GM23338 (cell line): ENCODE measurements around the gene TRAF3IP3. TPM values are rescaled to one million over a fixed set of nuclear protein-coding genes. Genes with fewer than 3 reads are reported as not detected.

Experiments used
- ATAC-seq: fragments of 200-7000 bp; cut with Tn5 transposase; 3 replicates; pipeline ENCODE4 v1.9.1; 2020
- DNase-seq: peaks from one replicate; pipeline ENCODE4 v3.0.0-alpha.2; 2015; ENCODE audit warnings: low spot score
- H2AFZ ChIP-seq: fragments of 200-600 bp; sonication (generic); 2 replicates; pipeline ENCODE4 v1.8.0; 2016; ENCODE audit warnings: antibody characterized with exemption, mild to moderate bottlenecking, moderate library complexity
- H3F3A ChIP-seq: fragments of 200-600 bp; sonication (generic); replicated peaks from 2 replicates; pipeline ENCODE4 v1.8.0; 2017; ENCODE audit warnings: antibody characterized with exemption, mixed run types, low read depth
- H3K27ac ChIP-seq: fragments of 200-600 bp; sonication (generic); 2 replicates; pipeline ENCODE4 v1.6.1; 2016; ENCODE audit warnings: low read depth
- H3K27me3 ChIP-seq: fragments of 200-600 bp; sonication (generic); 2 replicates; pipeline ENCODE4 v1.8.0; 2016; ENCODE audit warnings: mild to moderate bottlenecking, mixed run types, moderate library complexity; ENCODE audit not compliant: insufficient read depth
- H3K36me3 ChIP-seq: fragments of 200-600 bp; sonication (generic); 2 replicates; pipeline ENCODE4 v1.8.0; 2016; ENCODE audit warnings: mild to moderate bottlenecking; ENCODE audit not compliant: insufficient read depth
- H3K4me1 ChIP-seq: fragments of 200-600 bp; sonication (generic); 2 replicates; pipeline ENCODE4 v1.8.0; 2016; ENCODE audit warnings: mild to moderate bottlenecking, moderate library complexity; ENCODE audit not compliant: insufficient read depth
- H3K4me2 ChIP-seq: fragments of 200-600 bp; sonication (generic); 2 replicates; pipeline ENCODE4 v1.7.1; 2017; ENCODE audit warnings: mixed run types
- H3K4me3 ChIP-seq: fragments of 200-600 bp; sonication (generic); 2 replicates; pipeline ENCODE4 v1.6.1; 2016; ENCODE audit warnings: mixed run types
- H3K79me2 ChIP-seq: fragments of 200-600 bp; sonication (generic); replicated peaks from 2 replicates; pipeline ENCODE4 v1.8.0; 2017; ENCODE audit warnings: mild to moderate bottlenecking; ENCODE audit not compliant: insufficient read depth
- H3K9me2 ChIP-seq: fragments of 200-600 bp; sonication (generic); 2 replicates; pipeline ENCODE4 v1.8.0; 2017; ENCODE audit not compliant: insufficient read depth
- H4K20me1 ChIP-seq: fragments of 200-600 bp; sonication (generic); replicated peaks from 2 replicates; pipeline ENCODE4 v1.8.0; 2017; ENCODE audit warnings: mild to moderate bottlenecking; ENCODE audit not compliant: insufficient read depth
- H3K27ac Mint-ChIP-seq: 2 replicates; pipeline ENCODE4 v1.8.0; 2020; ENCODE audit warnings: inconsistent platforms, mild to moderate bottlenecking, moderate library complexity, mixed read lengths
- H3K27me3 Mint-ChIP-seq: 3 replicates; pipeline ENCODE4 v1.8.0; 2022; ENCODE audit warnings: low read depth, mild to moderate bottlenecking, moderate library complexity, mixed read lengths, inconsistent platforms; ENCODE audit not compliant: insufficient read depth, poor library complexity
- H3K36me3 Mint-ChIP-seq: 3 replicates; pipeline ENCODE4 v1.8.0; 2021; ENCODE audit warnings: low read depth, mild to moderate bottlenecking, inconsistent platforms, moderate library complexity, mixed read lengths
- H3K4me1 Mint-ChIP-seq: 3 replicates; pipeline ENCODE4 v1.8.0; 2020; ENCODE audit warnings: mild to moderate bottlenecking, inconsistent platforms, mixed read lengths
- H3K4me3 Mint-ChIP-seq: 3 replicates; pipeline ENCODE4 v1.8.0; 2021; ENCODE audit warnings: moderate library complexity, mild to moderate bottlenecking, inconsistent platforms, mixed read lengths
- H3K9me3 Mint-ChIP-seq: 3 replicates; pipeline ENCODE4 v1.8.0; 2020; ENCODE audit warnings: moderate library complexity, mild to moderate bottlenecking, inconsistent platforms, mixed read lengths
- CREB1 ChIP-seq: fragments of 250-450 bp; sonication (Bioruptor Pico); IDR thresholded peaks from 2 replicates; pipeline ENCODE4 v1.5.0; 2020; ENCODE audit warnings: low read depth, mild to moderate bottlenecking, moderate library complexity
- CTCF ChIP-seq, 2 experiments: fragments of 200-600 bp in 1 of 2; sonication (generic) in 1 of 2; conservative IDR thresholded peaks; 2 replicates each; pipeline versions ENCODE4 v1.5.1 to v1.6.1; 2016 to 2017; ENCODE audit warnings: antibody characterized with exemption in 2 of 2, low read depth in 2 of 2, mild to moderate bottlenecking in 2 of 2, moderate library complexity in 1 of 2
- ETS1 ChIP-seq: IDR thresholded peaks from 2 replicates; pipeline ENCODE4 v1.6.1; 2016; ENCODE audit warnings: antibody characterized with exemption
- EZH2 ChIP-seq: fragments of 200-600 bp; sonication (generic); IDR thresholded peaks from one replicate; pipeline ENCODE4 v1.8.0; 2017; ENCODE audit warnings: antibody characterized with exemption, mild to moderate bottlenecking, low read depth; ENCODE audit not compliant: unreplicated experiment
- EZH2phosphoT487 ChIP-seq: fragments of 200-600 bp; sonication (generic); IDR thresholded peaks from one replicate; pipeline ENCODE4 v1.8.1; 2018; ENCODE audit warnings: antibody characterized with exemption; ENCODE audit not compliant: unreplicated experiment
- JUNB ChIP-seq: IDR thresholded peaks from one replicate; pipeline ENCODE4 v1.6.1; 2016; ENCODE audit warnings: antibody characterized with exemption; ENCODE audit not compliant: unreplicated experiment
- NANOG ChIP-seq: IDR thresholded peaks from 2 replicates; pipeline ENCODE4 v1.6.1; 2016; ENCODE audit warnings: antibody characterized with exemption, borderline replicate concordance
- POLR2AphosphoS5 ChIP-seq: IDR thresholded peaks from 2 replicates; pipeline ENCODE4 v1.6.1; 2016; ENCODE audit warnings: antibody characterized with exemption, low read depth
- REST ChIP-seq: IDR thresholded peaks from one replicate; pipeline ENCODE4 v1.6.1; 2018; ENCODE audit warnings: antibody characterized with exemption; ENCODE audit not compliant: unreplicated experiment
- STAT1 ChIP-seq: IDR thresholded peaks from one replicate; pipeline ENCODE4 v1.6.1; 2016; ENCODE audit warnings: antibody characterized with exemption; ENCODE audit not compliant: unreplicated experiment
- ZNF114 ChIP-seq: fragments of 250-450 bp; sonication (Bioruptor Pico); IDR thresholded peaks from 2 replicates; pipeline ENCODE4 v1.5.0; 2020; ENCODE audit warnings: mild to moderate bottlenecking, moderate library complexity
- ZNF331 ChIP-seq: fragments of 250-450 bp; sonication (Bioruptor Pico); IDR thresholded peaks from 2 replicates; pipeline ENCODE4 v1.5.0; 2020; ENCODE audit warnings: low read depth, mild to moderate bottlenecking, moderate library complexity
- ZNF462 ChIP-seq: fragments of 250-450 bp; sonication (Bioruptor Pico); IDR thresholded peaks from 2 replicates; pipeline ENCODE4 v1.5.0; 2020; ENCODE audit warnings: mild to moderate bottlenecking, moderate library complexity
- polyA plus RNA-seq: library from polyadenylated mRNA; unstranded; fragments of >200 nt; fragmentation: Nextera tagmentation; extraction: Ambion mirVana; gene quantifications from 2 replicates; pipeline ENCODE4 v1.2.1, GENCODE V29; 2016
- total RNA-seq: library from RNA; depleted of rRNA; stranded (reverse); fragments of >200 nt; shearing (Covaris generic); gene quantifications from 2 replicates; pipeline ENCODE4 v1.2.3, GENCODE V29; 2014

Gene TRAF3IP3
- total and polyA plus RNA-seq, 2 experiments from 2014 or later = not detected

- H3K27me3 Mint-ChIP-seq = peaks cover 4% of the 10 kb centered on the region
- no peak for TF ChIP-seq JUNB
- TF ChIP-seq STAT1 = no peak
- peak; percentile 99 for TF ChIP-seq CREB1 (CRISPR knock-in tag)
- no peak for TF ChIP-seq NANOG
- peak; percentile 72 for TF ChIP-seq ETS1
- TF ChIP-seq ZNF462 (CRISPR knock-in tag) = no peak
- TF ChIP-seq EZH2phosphoT487 = no peak
- TF ChIP-seq ZNF114 (CRISPR knock-in tag) = no peak
- peak; percentile 97 for TF ChIP-seq POLR2AphosphoS5
- TF ChIP-seq ZNF331 = no peak
- no peak for TF ChIP-seq CTCF (conservative IDR thresholded peaks at IDR 0.05; ENCODE audit: low read depth in 2 of 2)
- TF ChIP-seq REST = no peak
- TF ChIP-seq EZH2 = no peak
These were observed 28.7 kb downstream of the TRAF3IP3 start, which contains the start of gene C1orf74 for GRCh38 chr1:209784265-209785169. Gene C1orf74, minus strand, starts transcription at chr1:209784559. Its CDS starts 925 bp downstream, at chr1:209783634.

More at GRCh38 chr1:209784265-209785169, 28.7 kb downstream of the TRAF3IP3 start, which contains the start of gene C1orf74:
- Histone ChIP-seq H3K4me2 (peak within 1 kb of the TSS; percentile 81), H4K20me1 (no peaks in the 10 kb centered on the region), H3F3A (no peaks in the 10 kb centered on the region), H3K36me3 (no peaks in the 10 kb centered on the region), H3K4me1 (peaks cover 4% of the 10 kb centered on the region; the same call in 1 of the 2 replicates), H3K4me3 (peak within 1 kb of the TSS; percentile 64), H2AFZ (peak within 1 kb of the TSS; percentile 78; the same call in 1 of the 2 replicates), H3K79me2 (no peaks in the 10 kb centered on the region; the same call in 1 of the 2 replicates), H3K27me3 (no peaks in the 10 kb centered on the region), H3K27ac (peak within 1 kb of the TSS; percentile 88), H3K9me2 (no peaks in the 10 kb centered on the region)
- Mint-ChIP-seq H3K27ac (peak within 1 kb of the TSS; percentile 99), H3K4me3 (peak within 1 kb of the TSS; percentile 96), H3K9me3 (peaks cover 2% of the 10 kb centered on the region; the same call in 1 of the 3 replicates), H3K4me1 (peaks cover 9% of the 10 kb centered on the region), H3K36me3 (peaks cover 9% of the 10 kb centered on the region)
- ATAC-seq (peak; percentile 99), DNase-seq (peak; percentile 98)
